ENCODE results near the gene ALDH1A1.

ALDH1A1 gene

GRCh38 chr9:72952914-72953313 is at the start of gene ALDH1A1:
Gene ALDH1A1, minus strand, starts transcription at chr9:72953053. Its CDS starts 53 bp downstream, at chr9:72953000.
- no peak for DNase-seq (ENCODE audit: extremely low spot score)
- CTCF ChIA-PET, result no interaction called here
- POLR2A ChIA-PET, result no interaction called here
- TF ChIP-seq CTCF (IDR thresholded peaks at IDR 0.05; ENCODE audit: control extremely low read depth, extremely low read depth, low read depth, missing control alignments), result no peak

- POLR2A ChIA-PET, result no interaction called here
Observed at GRCh38 chr9:73001860-73002259, 49.0 kb upstream of the ALDH1A1 start.

GRCh38 chr9:72998363-72998762 is 45.5 kb upstream of the ALDH1A1 start:
- ChIA-PET CTCF (interaction anchor here (0.8 kb wide), 1 partner anchor 9 kb away, joined by 3 read pairs; no protein-coding TSS in a partner anchor), POLR2A (no interaction called here)
- TF ChIP-seq CTCF (IDR thresholded peaks at IDR 0.05; ENCODE audit: control extremely low read depth, extremely low read depth, low read depth, missing control alignments), result no peak
- no peak for DNase-seq (ENCODE audit: extremely low spot score)

More at GRCh38 chr9:73001860-73002259, 49.0 kb upstream of the ALDH1A1 start:
- no peak for TF ChIP-seq CTCF (IDR thresholded peaks at IDR 0.05; ENCODE audit: control extremely low read depth, extremely low read depth, low read depth, missing control alignments)
- CTCF ChIA-PET, result no interaction called here
- no peak for DNase-seq (ENCODE audit: extremely low spot score)

GRCh38 chr9:72997387-72997995 is 44.6 kb upstream of the ALDH1A1 start:
- TF ChIP-seq CTCF (IDR thresholded peaks at IDR 0.05; ENCODE audit: control extremely low read depth, extremely low read depth, low read depth, missing control alignments), result no peak
- no peak for DNase-seq (ENCODE audit: extremely low spot score)
- POLR2A ChIA-PET, result no interaction called here
- CTCF ChIA-PET, result no interaction called here

GRCh38 chr9:72996684-72997314 is 43.9 kb upstream of the ALDH1A1 start:
- no peak for TF ChIP-seq CTCF (IDR thresholded peaks at IDR 0.05; ENCODE audit: control extremely low read depth, extremely low read depth, low read depth, missing control alignments)
- ChIA-PET POLR2A (no interaction called here), CTCF (no interaction called here)
- DNase-seq (ENCODE audit: extremely low spot score), result no peak

- POLR2A ChIA-PET, result no interaction called here
- CTCF ChIA-PET, result no interaction called here
- no peak for DNase-seq (ENCODE audit: extremely low spot score)
- TF ChIP-seq CTCF (IDR thresholded peaks at IDR 0.05; ENCODE audit: control extremely low read depth, extremely low read depth, low read depth, missing control alignments), result no peak
Observed at GRCh38 chr9:72996114-72996513, 43.3 kb upstream of the ALDH1A1 start.

Measured in GM10248 (cell line).